ENCODE data around the gene RPS21.

Gene RPS21

DNA sequence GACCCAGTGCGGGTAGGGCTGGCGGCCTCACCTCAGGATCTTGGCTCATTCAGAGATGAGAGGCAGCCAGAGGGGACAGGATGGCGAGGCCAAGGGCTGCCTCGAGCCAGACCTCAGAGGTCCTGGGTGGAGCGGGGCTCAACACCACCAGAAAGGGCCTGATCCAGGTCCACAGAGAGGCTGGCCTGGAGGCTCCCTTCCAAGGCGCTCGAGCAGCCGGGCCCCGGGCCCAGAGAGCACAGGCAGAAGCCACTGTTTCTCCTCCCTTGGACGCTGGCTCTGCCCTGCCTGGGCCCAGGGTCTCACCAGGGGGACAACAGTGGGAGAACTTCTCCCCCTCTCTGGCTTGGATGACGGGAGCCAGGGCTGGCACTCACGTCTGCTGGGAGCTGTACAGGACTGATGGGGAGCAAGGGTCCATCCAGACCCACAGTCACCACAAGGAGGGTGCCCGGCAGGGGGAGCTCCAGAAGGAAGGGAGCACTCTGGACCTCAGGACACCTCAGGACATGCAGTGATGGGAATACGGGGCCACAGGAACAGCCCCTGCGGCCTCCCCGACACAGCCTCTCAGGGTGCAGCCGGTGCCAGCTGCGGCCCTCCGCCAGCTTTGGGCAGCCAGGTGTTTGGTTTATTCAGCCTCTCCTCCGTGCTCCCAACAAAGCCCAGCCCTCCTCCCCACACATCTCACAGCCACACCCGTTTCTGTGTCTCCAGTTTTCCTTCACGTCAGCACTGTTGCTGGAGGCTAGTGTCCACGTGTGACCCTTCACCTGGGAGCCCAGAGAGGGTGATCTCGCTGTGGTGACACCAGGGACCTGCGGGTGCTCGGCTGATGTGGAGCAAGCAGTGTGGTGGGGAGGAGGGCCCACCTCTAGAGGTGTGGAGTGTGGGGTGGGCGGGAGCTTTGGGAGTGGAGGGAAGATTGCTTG lies 8.7 kb downstream of the RPS21 start:
- Histone ChIP-seq H3K4me1 (ENCODE audit: control insufficient read depth in 1 of 2, insufficient read depth in 2 of 2, low read length in 2 of 2) (no peaks in the 10 kb centered on the region), H3K27ac (ENCODE audit: low read length) (no peak overlapping the region), H3K36me3 (ENCODE audit: control insufficient read depth in 1 of 2, insufficient read depth in 2 of 2, low read length in 2 of 2) (peaks cover 9 to 40% of the 10 kb centered on the region in 2 donors), H3K27me3 (ENCODE audit: low read depth, low read length) (no peaks in the 10 kb centered on the region), H3K9me3 (ENCODE audit: control insufficient read depth in 1 of 2, low read length in 2 of 2) (no peaks in the 10 kb centered on the region), H3K4me3 (ENCODE audit: low read depth in 1 of 2, low read length in 2 of 2) (no peak overlapping the region)

DNA sequence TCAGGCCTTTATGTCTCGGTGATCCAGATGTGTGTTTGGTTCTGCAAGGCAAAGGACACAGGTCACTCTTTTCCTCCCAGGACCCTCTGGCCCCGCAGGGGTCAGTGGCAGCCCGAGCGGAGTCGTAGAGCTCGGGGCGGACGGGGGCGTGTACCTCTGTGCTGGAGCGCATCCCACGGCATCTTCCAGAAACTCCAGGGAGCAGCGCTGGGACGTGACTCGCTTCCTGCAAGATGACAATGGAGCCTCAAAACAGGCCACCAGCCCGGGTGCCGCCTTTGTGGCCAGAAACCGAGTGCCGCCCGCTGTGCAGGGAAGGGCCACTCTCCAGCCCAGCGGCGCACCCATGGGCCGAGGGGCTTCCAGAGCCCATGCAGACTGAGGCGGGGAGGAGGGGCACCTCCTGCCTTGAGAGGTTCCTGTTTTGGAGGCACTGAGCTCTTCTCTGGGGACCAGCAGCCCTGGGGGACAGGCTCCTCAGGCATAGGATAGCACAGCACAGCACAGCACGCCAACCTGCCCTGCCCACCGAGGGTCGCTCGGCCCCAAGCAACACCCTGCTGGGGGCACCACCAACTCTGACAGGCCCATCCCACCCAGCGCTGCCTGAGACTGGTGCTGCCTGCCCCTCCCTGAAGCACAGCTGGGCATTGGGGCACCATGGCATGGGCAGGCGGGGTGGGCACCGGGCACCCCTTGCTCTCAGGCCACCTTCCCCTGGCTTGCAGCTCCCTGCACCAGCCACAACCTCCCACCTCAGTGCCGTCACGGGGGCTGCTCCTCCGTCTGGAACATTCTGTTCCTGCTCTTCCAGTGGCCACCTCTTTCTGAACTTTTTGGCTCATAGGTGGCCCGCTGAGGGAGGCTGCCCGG lies 9.7 kb downstream of the RPS21 start:
- H3K27ac ChIP-seq (ENCODE audit: low read length), result no peak overlapping the region
- H3K36me3 ChIP-seq (ENCODE audit: control insufficient read depth in 1 of 2, insufficient read depth in 2 of 2, low read length in 2 of 2), result peaks cover 9 to 30% of the 10 kb centered on the region in 2 donors

GRCh38 chr20:62398120-62398821 lies 11.4 kb downstream of the RPS21 start:
- no peak overlapping the region for H3K27ac ChIP-seq (ENCODE audit: low read length)
- H3K4me1 ChIP-seq (ENCODE audit: control insufficient read depth in 1 of 2, insufficient read depth in 2 of 2, low read length in 2 of 2), result no peaks in the 10 kb centered on the region
- no peaks in the 10 kb centered on the region for H3K27me3 ChIP-seq (ENCODE audit: low read depth, low read length)
- peaks cover 5 to 26% of the 10 kb centered on the region in 2 donors for H3K36me3 ChIP-seq (ENCODE audit: control insufficient read depth in 1 of 2, insufficient read depth in 2 of 2, low read length in 2 of 2)
- H3K4me3 ChIP-seq (ENCODE audit: low read depth in 1 of 2, low read length in 2 of 2), result no peak overlapping the region
- no peaks in the 10 kb centered on the region for H3K9me3 ChIP-seq (ENCODE audit: control insufficient read depth in 1 of 2, low read length in 2 of 2)

More for the DNA sequence above, 9.7 kb downstream of the RPS21 start:
- no peaks in the 10 kb centered on the region for H3K4me1 ChIP-seq (ENCODE audit: control insufficient read depth in 1 of 2, insufficient read depth in 2 of 2, low read length in 2 of 2)
- H3K27me3 ChIP-seq (ENCODE audit: low read depth, low read length), result no peaks in the 10 kb centered on the region
- H3K9me3 ChIP-seq (ENCODE audit: control insufficient read depth in 1 of 2, low read length in 2 of 2), result no peaks in the 10 kb centered on the region
- H3K4me3 ChIP-seq (ENCODE audit: low read depth in 1 of 2, low read length in 2 of 2), result no peak overlapping the region

- H3K36me3 ChIP-seq (ENCODE audit: control insufficient read depth in 1 of 2, insufficient read depth in 2 of 2, low read length in 2 of 2), result peaks cover 0 to 15% of the 10 kb centered on the region in 2 donors
- H3K4me3 ChIP-seq (ENCODE audit: low read depth in 1 of 2, low read length in 2 of 2), result no peak overlapping the region
- H3K27ac ChIP-seq (ENCODE audit: low read length), result no peak overlapping the region
- no peaks in the 10 kb centered on the region for H3K27me3 ChIP-seq (ENCODE audit: low read depth, low read length)
- peaks cover 0 to 1% of the 10 kb centered on the region in 2 donors for H3K4me1 ChIP-seq (ENCODE audit: control insufficient read depth in 1 of 2, insufficient read depth in 2 of 2, low read length in 2 of 2)
- H3K9me3 ChIP-seq (ENCODE audit: control insufficient read depth in 1 of 2, low read length in 2 of 2), result no peaks in the 10 kb centered on the region
Measured at GRCh38 chr20:62400021-62400420, 13.1 kb downstream of the RPS21 start.

GRCh38 chr20:62400541-62400940 lies 13.6 kb downstream of the RPS21 start:
- no peak overlapping the region for H3K27ac ChIP-seq (ENCODE audit: low read length)
- no peak overlapping the region for H3K4me3 ChIP-seq (ENCODE audit: low read depth in 1 of 2, low read length in 2 of 2)
- peaks cover 0 to 12% of the 10 kb centered on the region in 2 donors for H3K36me3 ChIP-seq (ENCODE audit: control insufficient read depth in 1 of 2, insufficient read depth in 2 of 2, low read length in 2 of 2)
- H3K27me3 ChIP-seq (ENCODE audit: low read depth, low read length), result no peaks in the 10 kb centered on the region
- peaks cover 0 to 7% of the 10 kb centered on the region in 2 donors for H3K4me1 ChIP-seq (ENCODE audit: control insufficient read depth in 1 of 2, insufficient read depth in 2 of 2, low read length in 2 of 2)
- H3K9me3 ChIP-seq (ENCODE audit: control insufficient read depth in 1 of 2, low read length in 2 of 2), result no peaks in the 10 kb centered on the region

DNA sequence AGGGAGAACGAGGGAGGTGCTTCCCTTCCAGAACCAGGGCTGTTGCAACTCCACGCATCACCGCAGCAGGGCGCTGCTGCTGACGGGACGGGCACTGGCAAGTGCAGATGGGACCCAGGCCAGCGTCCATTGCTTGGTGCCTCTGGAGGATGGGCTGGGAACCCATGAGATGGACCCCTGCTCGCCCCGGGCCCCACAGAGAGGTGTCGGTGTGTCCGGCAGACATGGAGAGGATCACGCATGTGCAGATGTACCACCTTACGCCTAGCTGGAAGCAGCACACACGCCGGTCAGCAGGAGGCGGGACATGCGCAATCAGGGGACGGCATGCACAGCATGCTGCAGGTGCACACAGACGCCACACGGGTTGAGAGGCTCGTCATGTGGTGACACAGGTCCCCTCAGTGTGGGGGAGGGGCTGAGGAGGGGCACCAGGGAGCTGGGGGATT lies 14.5 kb downstream of the RPS21 start:
- Histone ChIP-seq H3K4me1 (ENCODE audit: control insufficient read depth in 1 of 2, insufficient read depth in 2 of 2, low read length in 2 of 2) (peaks cover 0 to 15% of the 10 kb centered on the region in 2 donors), H3K4me3 (ENCODE audit: low read depth in 1 of 2, low read length in 2 of 2) (no peak overlapping the region), H3K27ac (ENCODE audit: low read length) (no peak overlapping the region), H3K27me3 (ENCODE audit: low read depth, low read length) (no peaks in the 10 kb centered on the region), H3K36me3 (ENCODE audit: control insufficient read depth in 1 of 2, insufficient read depth in 2 of 2, low read length in 2 of 2) (peaks cover 0 to 10% of the 10 kb centered on the region in 2 donors), H3K9me3 (ENCODE audit: control insufficient read depth in 1 of 2, low read length in 2 of 2) (no peaks in the 10 kb centered on the region)

DNA sequence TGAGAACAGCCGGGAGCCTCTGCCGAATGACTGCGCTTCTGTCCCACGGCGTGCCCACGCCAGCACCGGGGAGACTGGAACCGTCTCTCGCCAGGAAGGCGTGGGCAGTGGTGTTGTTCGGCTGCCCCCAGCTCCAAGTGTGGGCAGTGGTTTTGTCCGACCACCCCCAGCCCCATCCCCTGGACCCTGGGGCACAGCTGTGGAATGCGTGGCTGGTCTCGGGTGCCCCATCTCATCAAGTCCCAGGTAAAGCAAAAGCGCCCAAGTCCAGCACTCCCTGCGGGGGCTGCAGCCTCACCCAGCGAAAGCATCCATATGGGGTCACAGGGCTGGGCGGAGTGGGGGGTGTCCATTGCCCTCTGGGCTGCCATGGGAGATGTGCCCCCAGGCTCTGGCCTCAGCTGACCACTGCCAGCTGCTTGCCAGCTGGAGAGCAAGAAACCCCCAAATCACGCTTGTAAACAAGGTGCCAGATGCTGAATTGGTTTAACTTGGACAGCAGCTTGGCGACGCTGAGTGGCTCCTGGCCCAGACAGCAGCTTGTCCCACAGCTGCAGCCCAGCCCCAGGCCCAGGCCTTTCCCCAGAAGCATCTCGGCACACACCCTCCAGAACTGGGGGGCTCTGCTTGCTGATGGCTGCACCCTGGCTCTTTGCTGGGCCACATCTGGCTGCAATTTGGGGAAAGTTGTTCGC lies 15.7 kb downstream of the RPS21 start:
- peaks cover 0 to 8% of the 10 kb centered on the region in 2 donors for H3K36me3 ChIP-seq (ENCODE audit: control insufficient read depth in 1 of 2, insufficient read depth in 2 of 2, low read length in 2 of 2)
- no peak overlapping the region for H3K27ac ChIP-seq (ENCODE audit: low read length)
- peaks cover 0 to 22% of the 10 kb centered on the region in 2 donors for H3K4me1 ChIP-seq (ENCODE audit: control insufficient read depth in 1 of 2, insufficient read depth in 2 of 2, low read length in 2 of 2)
- no peaks in the 10 kb centered on the region for H3K9me3 ChIP-seq (ENCODE audit: control insufficient read depth in 1 of 2, low read length in 2 of 2)
- no peak overlapping the region for H3K4me3 ChIP-seq (ENCODE audit: low read depth in 1 of 2, low read length in 2 of 2)
- H3K27me3 ChIP-seq (ENCODE audit: low read depth, low read length), result no peaks in the 10 kb centered on the region

GRCh38 chr20:62403331-62403730 lies 16.4 kb downstream of the RPS21 start:
- H3K27me3 ChIP-seq (ENCODE audit: low read depth, low read length), result no peaks in the 10 kb centered on the region
- peaks cover 0 to 8% of the 10 kb centered on the region in 2 donors for H3K36me3 ChIP-seq (ENCODE audit: control insufficient read depth in 1 of 2, insufficient read depth in 2 of 2, low read length in 2 of 2)
- no peak overlapping the region for H3K27ac ChIP-seq (ENCODE audit: low read length)
- no peaks in the 10 kb centered on the region for H3K9me3 ChIP-seq (ENCODE audit: control insufficient read depth in 1 of 2, low read length in 2 of 2)
- peaks cover 0 to 24% of the 10 kb centered on the region in 2 donors for H3K4me1 ChIP-seq (ENCODE audit: control insufficient read depth in 1 of 2, insufficient read depth in 2 of 2, low read length in 2 of 2)
- H3K4me3 ChIP-seq (ENCODE audit: low read depth in 1 of 2, low read length in 2 of 2), result no peak overlapping the region

DNA sequence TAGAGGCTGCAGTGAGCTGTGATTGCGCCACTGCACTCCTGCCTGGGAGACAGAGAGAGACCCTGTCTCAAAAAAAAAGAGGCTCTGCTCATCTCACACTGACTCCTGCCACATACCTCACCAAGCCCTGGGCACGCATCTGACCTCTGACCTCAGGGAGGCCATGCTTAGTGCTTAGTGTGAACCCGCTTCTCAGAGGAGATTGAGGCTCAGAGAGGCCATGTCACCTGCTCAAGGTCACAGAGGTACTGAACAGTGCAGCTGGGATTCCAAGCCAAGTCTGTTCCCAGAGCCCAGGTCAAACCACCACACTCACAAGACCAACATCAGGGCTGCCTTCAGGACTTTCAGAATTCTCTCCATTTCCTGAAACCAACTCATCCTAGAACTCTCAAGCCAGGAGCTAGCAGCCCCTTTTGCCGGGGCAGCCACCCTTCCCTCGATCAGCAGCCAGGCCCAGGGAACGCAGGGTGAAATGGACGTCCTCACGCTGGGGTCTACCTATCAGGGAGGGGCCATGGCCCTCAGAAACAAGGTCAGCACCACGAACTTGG lies 17.3 kb downstream of the RPS21 start:
- Histone ChIP-seq H3K4me1 (ENCODE audit: control insufficient read depth in 1 of 2, insufficient read depth in 2 of 2, low read length in 2 of 2) (peaks cover 0 to 24% of the 10 kb centered on the region in 2 donors), H3K4me3 (ENCODE audit: low read depth in 1 of 2, low read length in 2 of 2) (no peak overlapping the region), H3K9me3 (ENCODE audit: control insufficient read depth in 1 of 2, low read length in 2 of 2) (no peaks in the 10 kb centered on the region), H3K27me3 (ENCODE audit: low read depth, low read length) (no peaks in the 10 kb centered on the region), H3K27ac (ENCODE audit: low read length) (no peak overlapping the region), H3K36me3 (ENCODE audit: control insufficient read depth in 1 of 2, insufficient read depth in 2 of 2, low read length in 2 of 2) (peaks cover 0 to 8% of the 10 kb centered on the region in 2 donors)

DNA sequence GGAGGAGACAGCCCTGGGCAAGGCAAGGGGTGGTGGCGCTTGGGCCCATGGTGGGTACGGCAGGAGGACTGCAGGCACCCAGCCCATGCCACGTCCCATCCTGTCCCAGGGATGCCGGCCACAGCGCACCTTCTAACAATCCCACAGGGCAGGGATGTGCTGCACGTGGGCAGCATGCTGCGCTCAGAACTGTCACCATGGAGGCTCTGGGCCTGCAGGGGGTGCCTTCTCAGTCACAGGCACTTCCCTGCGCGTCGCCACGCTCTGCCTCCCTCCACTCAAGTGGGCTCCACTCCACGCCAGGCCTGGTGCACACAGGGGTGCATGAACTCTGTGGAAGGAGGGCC lies 17.8 kb downstream of the RPS21 start:
- Histone ChIP-seq H3K27ac (ENCODE audit: low read length) (no peak overlapping the region), H3K27me3 (ENCODE audit: low read depth, low read length) (no peaks in the 10 kb centered on the region), H3K36me3 (ENCODE audit: control insufficient read depth in 1 of 2, insufficient read depth in 2 of 2, low read length in 2 of 2) (peaks cover 0 to 8% of the 10 kb centered on the region in 2 donors), H3K9me3 (ENCODE audit: control insufficient read depth in 1 of 2, low read length in 2 of 2) (no peaks in the 10 kb centered on the region), H3K4me1 (ENCODE audit: control insufficient read depth in 1 of 2, insufficient read depth in 2 of 2, low read length in 2 of 2) (peaks cover 0 to 28% of the 10 kb centered on the region in 2 donors), H3K4me3 (ENCODE audit: low read depth in 1 of 2, low read length in 2 of 2) (no peak overlapping the region)

All from muscle layer of duodenum (tissue), 2 donors.